SK-N-SH (cell line): ENCODE results near the gene VEGFB. TPM values are rescaled to one million over a fixed set of nuclear protein-coding genes. Genes with fewer than 3 reads are reported as not detected.

Source experiments
- CTCF ChIA-PET: fragments of 300-600, 350-600 bp; formaldehyde crosslinking; extraction: SDS; loops from one replicate; lab custom pipeline; 2021; lab: Yijun Ruan, JAX
- POLR2A ChIA-PET: fragments of 350-600 bp; sonication (Branson Sonifier 250); formaldehyde crosslinking; extraction: SDS; loops from one replicate; lab custom pipeline; 2020; ENCODE audit warnings: antibody characterized with exemption, inconsistent platforms; lab: Yijun Ruan, JAX
- DNase-seq: peaks from one replicate; pipeline ENCODE4 v3.0.0; 2012
- H2AFZ ChIP-seq: fragments of 200-600 bp; sonication (generic); 2 replicates; pipeline ENCODE4 v1.8.1; 2016; ENCODE audit warnings: antibody characterized with exemption, mild to moderate bottlenecking, low read depth
- H3F3A ChIP-seq: fragments of 200-600 bp; sonication (generic); replicated peaks from 2 replicates; pipeline ENCODE3; 2016; ENCODE audit warnings: antibody characterized with exemption, mild to moderate bottlenecking; ENCODE audit not compliant: insufficient read depth
- H3K27ac ChIP-seq, 2 experiments: fragments of 200-500 bp in 1 of 2; fragments of 200-600 bp in 1 of 2; sonication (Bioruptor generic) in 1 of 2; sonication (generic), shearing (Covaris generic) in 1 of 2; 2 replicates each; pipeline versions ENCODE4 v1.5.1 to v1.6.1; 2014 to 2016; ENCODE audit warnings: low read depth in 2 of 2, inconsistent platforms in 1 of 2, low read length in 1 of 2, mild to moderate bottlenecking in 1 of 2, mixed read lengths in 1 of 2
- H3K27me3 ChIP-seq: fragments of 200-600 bp; sonication (generic), shearing (Covaris generic); 2 replicates; pipeline ENCODE4 v1.6.1; 2016; ENCODE audit warnings: mixed run types; ENCODE audit not compliant: insufficient read depth
- H3K36me3 ChIP-seq, 2 experiments: fragments of 200-500 bp in 1 of 2; fragments of 200-600 bp in 1 of 2; sonication (Bioruptor generic) in 1 of 2; sonication (generic) in 1 of 2; replicated peaks in 1 of 2; 2 replicates each; pipeline versions ENCODE3 to v1.5.1; 2014 to 2016; ENCODE audit warnings: low read length in 1 of 2, mild to moderate bottlenecking in 1 of 2; ENCODE audit not compliant: insufficient read depth in 2 of 2, control insufficient read depth in 1 of 2
- H3K4me1 ChIP-seq, 2 experiments: fragments of 200-500 bp in 1 of 2; fragments of 200-600 bp in 1 of 2; sonication (Bioruptor generic) in 1 of 2; sonication (generic), shearing (Covaris generic) in 1 of 2; 2 replicates each; pipeline versions ENCODE4 v1.5.1 to v1.6.1; 2014 to 2016; ENCODE audit warnings: low read depth in 1 of 2, low read length in 1 of 2, mixed run types in 1 of 2; ENCODE audit not compliant: insufficient read depth in 2 of 2, control insufficient read depth in 1 of 2
- H3K4me2 ChIP-seq: fragments of 200-600 bp; sonication (generic), shearing (Covaris generic); 2 replicates; pipeline ENCODE4 v1.6.1; 2017; ENCODE audit warnings: mixed run types
- H3K4me3 ChIP-seq, 2 experiments: fragments of 200-500 bp in 1 of 2; fragments of 200-600 bp in 1 of 2; sonication (Bioruptor generic) in 1 of 2; sonication (generic), shearing (Covaris generic) in 1 of 2; 2 replicates each; pipeline versions ENCODE4 v1.5.1 to v1.8.1; 2014 to 2016; ENCODE audit warnings: low read depth in 2 of 2, inconsistent platforms in 1 of 2, low read length in 1 of 2, mild to moderate bottlenecking in 1 of 2, mixed read lengths in 1 of 2, moderate library complexity in 1 of 2
- H3K79me2 ChIP-seq: fragments of 200-600 bp; sonication (generic); 2 replicates; pipeline ENCODE4 v1.8.1; 2017; ENCODE audit warnings: mild to moderate bottlenecking; ENCODE audit not compliant: insufficient read depth
- H3K9ac ChIP-seq: fragments of 200-600 bp; sonication (generic); 2 replicates; pipeline ENCODE4 v1.6.1; 2017; ENCODE audit warnings: mixed run types
- H3K9me2 ChIP-seq: fragments of 200-600 bp; sonication (generic); 2 replicates; pipeline ENCODE4 v1.6.1; 2017; ENCODE audit warnings: mixed run types
- H3K9me3 ChIP-seq: fragments of 200-600 bp; sonication (generic); 2 replicates; pipeline ENCODE4 v1.6.1; 2017; ENCODE audit warnings: mixed run types, mild to moderate bottlenecking, moderate library complexity
- H4K20me1 ChIP-seq: fragments of 200-600 bp; sonication (generic); 2 replicates; pipeline ENCODE4 v1.6.1; 2017; ENCODE audit warnings: mild to moderate bottlenecking, mixed run types; ENCODE audit not compliant: insufficient read depth
- CHD2 ChIP-seq: fragments of 150-350 bp; IDR thresholded peaks from 2 replicates; pipeline ENCODE4 v1.6.1; 2018; ENCODE audit warnings: low read length; ENCODE audit not compliant: partially characterized antibody
- FOXJ3 ChIP-seq: sonication (generic); formaldehyde crosslinking; IDR thresholded peaks from 2 replicates; pipeline ENCODE4 v1.5.1; 2020; ENCODE audit warnings: mild to moderate bottlenecking, missing genetic modification reagents
- RCOR1 ChIP-seq: fragments of 150-350 bp; IDR thresholded peaks from 2 replicates; pipeline ENCODE4 v1.6.1; 2017; ENCODE audit warnings: antibody characterized with exemption, low read length
- TEAD4 ChIP-seq: IDR thresholded peaks from 2 replicates; pipeline ENCODE4 v1.4.0; 2012; ENCODE audit warnings: mild to moderate bottlenecking, borderline replicate concordance; ENCODE audit not compliant: insufficient read depth
- WGBS: methylation state at CpG from one replicate; pipeline ENCODE4 v1.1.6; 2017; ENCODE audit warnings: low lambda C conversion rate; 5-methylcytosine and 5-hydroxymethylcytosine counted together
- polyA plus RNA-seq, 3 experiments: library from polyadenylated mRNA; depleted of rRNA; stranded (reverse); fragments of >200 nt; gene quantifications; 2 replicates each; pipeline ENCODE4 v1.2.3, GENCODE V29; 2012
- TF ChIP-seq, protein P1 (sequence below): fragments of 200-600 bp; sonication (generic); IDR thresholded peaks from 2 replicates; pipeline ENCODE4 v1.6.1; 2017; ENCODE audit warnings: antibody characterized with exemption, mild to moderate bottlenecking, moderate library complexity
- TF ChIP-seq, protein P2 (sequence below): fragments of 150-350 bp; IDR thresholded peaks from 2 replicates; pipeline ENCODE4 v1.6.1; 2016; ENCODE audit warnings: mild to moderate bottlenecking, low read depth, low read length

The VEGFB gene
- polyA plus RNA-seq, 1 of the 3 experiments (the other 2 are of a cell fraction), result 29.9 TPM

DNA sequence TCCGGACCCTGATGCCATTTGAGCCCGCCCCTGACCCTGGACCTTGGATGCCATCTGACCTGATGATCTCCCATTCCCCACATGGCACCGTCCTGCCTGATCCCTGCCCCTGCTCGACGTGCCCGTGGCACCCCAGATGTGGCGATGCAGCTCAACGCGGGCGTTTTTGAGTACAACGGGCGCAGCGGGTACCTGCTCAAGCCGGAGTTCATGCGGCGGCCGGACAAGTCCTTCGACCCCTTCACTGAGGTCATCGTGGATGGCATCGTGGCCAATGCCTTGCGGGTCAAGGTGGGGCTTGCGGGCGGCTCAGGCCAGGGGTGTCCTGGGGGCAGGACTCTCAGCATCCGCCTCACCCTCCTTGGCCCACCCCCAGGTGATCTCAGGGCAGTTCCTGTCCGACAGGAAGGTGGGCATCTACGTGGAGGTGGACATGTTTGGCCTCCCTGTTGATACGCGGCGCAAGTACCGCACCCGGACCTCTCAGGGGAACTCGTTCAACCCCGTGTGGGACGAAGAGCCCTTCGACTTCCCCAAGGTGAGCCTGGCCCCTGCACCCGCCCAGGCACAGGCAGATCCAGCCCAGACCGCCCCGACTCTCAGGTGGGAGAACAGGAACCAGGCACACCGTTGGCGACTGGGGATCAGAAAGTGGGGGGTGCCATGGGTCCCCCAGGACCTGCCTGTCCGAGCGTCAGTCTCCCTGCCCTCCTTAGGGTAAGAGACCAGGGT, 28.1 kb downstream of the VEGFB start (continued):
- TF ChIP-seq, protein P1, sequence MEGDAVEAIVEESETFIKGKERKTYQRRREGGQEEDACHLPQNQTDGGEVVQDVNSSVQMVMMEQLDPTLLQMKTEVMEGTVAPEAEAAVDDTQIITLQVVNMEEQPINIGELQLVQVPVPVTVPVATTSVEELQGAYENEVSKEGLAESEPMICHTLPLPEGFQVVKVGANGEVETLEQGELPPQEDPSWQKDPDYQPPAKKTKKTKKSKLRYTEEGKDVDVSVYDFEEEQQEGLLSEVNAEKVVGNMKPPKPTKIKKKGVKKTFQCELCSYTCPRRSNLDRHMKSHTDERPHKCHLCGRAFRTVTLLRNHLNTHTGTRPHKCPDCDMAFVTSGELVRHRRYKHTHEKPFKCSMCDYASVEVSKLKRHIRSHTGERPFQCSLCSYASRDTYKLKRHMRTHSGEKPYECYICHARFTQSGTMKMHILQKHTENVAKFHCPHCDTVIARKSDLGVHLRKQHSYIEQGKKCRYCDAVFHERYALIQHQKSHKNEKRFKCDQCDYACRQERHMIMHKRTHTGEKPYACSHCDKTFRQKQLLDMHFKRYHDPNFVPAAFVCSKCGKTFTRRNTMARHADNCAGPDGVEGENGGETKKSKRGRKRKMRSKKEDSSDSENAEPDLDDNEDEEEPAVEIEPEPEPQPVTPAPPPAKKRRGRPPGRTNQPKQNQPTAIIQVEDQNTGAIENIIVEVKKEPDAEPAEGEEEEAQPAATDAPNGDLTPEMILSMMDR, result no peak
- no peak for TF ChIP-seq RCOR1
- TF ChIP-seq, protein P2, sequence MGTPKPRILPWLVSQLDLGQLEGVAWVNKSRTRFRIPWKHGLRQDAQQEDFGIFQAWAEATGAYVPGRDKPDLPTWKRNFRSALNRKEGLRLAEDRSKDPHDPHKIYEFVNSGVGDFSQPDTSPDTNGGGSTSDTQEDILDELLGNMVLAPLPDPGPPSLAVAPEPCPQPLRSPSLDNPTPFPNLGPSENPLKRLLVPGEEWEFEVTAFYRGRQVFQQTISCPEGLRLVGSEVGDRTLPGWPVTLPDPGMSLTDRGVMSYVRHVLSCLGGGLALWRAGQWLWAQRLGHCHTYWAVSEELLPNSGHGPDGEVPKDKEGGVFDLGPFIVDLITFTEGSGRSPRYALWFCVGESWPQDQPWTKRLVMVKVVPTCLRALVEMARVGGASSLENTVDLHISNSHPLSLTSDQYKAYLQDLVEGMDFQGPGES, result no peak
- no peak for TF ChIP-seq FOXJ3
- no peak for TF ChIP-seq CHD2
- no peak for TF ChIP-seq TEAD4
- TF ChIP-seq, all 33 proteins: peak for 0

DNA sequence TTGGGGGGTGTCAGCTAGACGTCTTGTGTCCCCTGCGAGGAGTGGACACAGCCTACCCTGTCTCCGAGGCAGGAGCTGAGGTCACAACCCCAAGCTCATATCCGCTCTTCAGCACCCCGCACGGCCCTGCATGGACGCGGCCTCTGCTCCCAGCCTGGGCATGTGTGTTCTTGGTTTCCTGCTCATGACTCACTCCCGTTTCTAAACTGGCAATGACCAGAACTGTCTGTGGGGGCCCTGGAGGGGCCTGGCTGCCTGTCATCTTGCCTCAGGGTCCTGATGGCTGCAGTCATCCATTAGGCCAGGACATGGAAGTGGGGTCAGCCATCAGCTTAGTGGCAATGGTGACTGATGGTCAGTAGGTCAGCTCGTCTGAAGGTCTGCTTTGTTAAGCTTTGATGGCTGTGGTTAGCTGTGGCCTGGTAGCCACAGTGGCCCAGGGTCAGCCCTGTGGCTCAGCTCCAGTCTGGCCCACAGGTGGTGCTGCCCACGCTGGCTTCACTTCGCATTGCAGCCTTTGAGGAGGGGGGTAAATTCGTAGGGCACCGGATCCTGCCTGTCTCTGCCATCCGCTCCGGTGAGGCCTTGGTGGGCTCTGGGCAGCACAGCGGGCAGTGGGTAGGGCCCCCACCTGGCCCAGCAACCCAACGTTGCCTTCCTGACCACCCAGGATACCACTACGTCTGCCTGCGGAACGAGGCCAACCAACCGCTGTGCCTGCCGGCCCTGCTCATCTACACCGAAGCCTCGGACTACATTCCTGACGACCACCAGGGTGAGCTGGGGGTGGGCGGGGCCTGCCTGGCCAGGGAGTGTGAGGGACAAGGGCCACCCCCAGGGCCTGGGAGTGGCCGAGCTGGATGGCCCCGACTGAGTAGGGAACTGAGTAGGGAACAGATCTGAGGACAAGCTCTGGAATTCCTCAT, 28.9 kb downstream of the VEGFB start:
- peak; percentile 70 for DNase-seq
- no peaks in the 10 kb centered on the region for H3K9me2 ChIP-seq
- no peaks in the 10 kb centered on the region; the same call in none of the 2 replicates for H3K79me2 ChIP-seq
- no peaks in the 10 kb centered on the region for H3K9me3 ChIP-seq
- peaks cover 5% of the 10 kb centered on the region for H3F3A ChIP-seq
- ChIA-PET CTCF (interaction anchor here (1.1 to 5.7 kb wide), 10 partner anchors 9 to 427 kb away, joined by 3 to 119 read pairs (median 10); partner anchors contain the start of genes PLCB3 and PPP1R14B), POLR2A (interaction anchor here (1.2 to 2.8 kb wide), 5 partner anchors 8 to 26 kb away, joined by 3 to 41 read pairs (median 11); partner anchors contain the start of genes FKBP2, PLCB3 and PPP1R14B)
- TF ChIP-seq, protein P1, result peak; percentile 25; the same call in 1 of the 2 replicates
- TF ChIP-seq, protein P2, result no peak
- H3K9ac ChIP-seq, result no peak overlapping the region
- H3K4me2 ChIP-seq, result peak overlapping the region; percentile 20; the same call in 1 of the 2 replicates
- WGBS, result 75% methylated on average over 28 of the region's 29 CpGs
- H3K4me3 ChIP-seq, result no peak overlapping the region
- H3K4me1 ChIP-seq, result peaks cover 3 to 47% of the 10 kb centered on the region in 2 experiments; a peak in 3 of 4 replicates
- H4K20me1 ChIP-seq, result no peaks in the 10 kb centered on the region
- H3K27me3 ChIP-seq, result no peaks in the 10 kb centered on the region
- H3K27ac ChIP-seq, result peak overlapping the region; percentile 29 to 94; a peak in 3 of 4 replicates
- H2AFZ ChIP-seq, result no peak overlapping the region
- H3K36me3 ChIP-seq, result peaks cover 27 to 39% of the 10 kb centered on the region in 2 experiments
